Parathyroid adenoma (tissue), 2 donors: ENCODE measurements around the gene ITGB7.

ENCODE experiments used
- H2AFZ ChIP-seq: fragments of 300-600 bp; sonication (generic); one replicate; pipeline ENCODE4 v1.7.0; 2017; ENCODE audit warnings: antibody characterized with exemption, mild to moderate bottlenecking
- H3K27ac ChIP-seq: fragments of 300-600 bp; sonication (generic); one replicate; pipeline ENCODE4 v1.7.0; 2017
- H3K27me3 ChIP-seq: fragments of 300-600 bp; sonication (generic); one replicate; pipeline ENCODE4 v1.7.0; 2017; ENCODE audit warnings: low read length; ENCODE audit not compliant: control insufficient read depth, insufficient read depth
- H3K36me3 ChIP-seq: fragments of 300-600 bp; sonication (generic); one replicate; pipeline ENCODE4 v1.7.0; 2017; ENCODE audit warnings: low read length; ENCODE audit not compliant: control insufficient read depth, insufficient read depth
- H3K4me1 ChIP-seq: fragments of 300-600 bp; sonication (generic); one replicate; pipeline ENCODE4 v1.7.0; 2017; ENCODE audit warnings: control low read depth
- H3K4me2 ChIP-seq: fragments of 300-600 bp; sonication (generic); one replicate; pipeline ENCODE4 v1.7.0; 2017; ENCODE audit warnings: low read length
- H3K4me3 ChIP-seq: fragments of 300-600 bp; sonication (generic); one replicate; pipeline ENCODE4 v1.7.0; 2017; ENCODE audit warnings: low read depth, low read length
- H3K79me2 ChIP-seq: fragments of 300-600 bp; sonication (generic); one replicate; pipeline ENCODE4 v1.7.0; 2017; ENCODE audit warnings: control low read depth
- H3K9ac ChIP-seq: fragments of 300-600 bp; sonication (generic); one replicate; pipeline ENCODE4 v1.7.0; 2017; ENCODE audit warnings: mild to moderate bottlenecking
- H3K9me3 ChIP-seq: fragments of 300-600 bp; sonication (generic); one replicate; pipeline ENCODE4 v1.7.0; 2017; ENCODE audit warnings: low read length; ENCODE audit not compliant: control insufficient read depth
- TF ChIP-seq, protein P1 (sequence below): fragments of 300-600 bp; sonication (generic); IDR thresholded peaks from one replicate; pipeline ENCODE4 v1.7.0; 2017; ENCODE audit warnings: antibody characterized with exemption, mild to moderate bottlenecking
- donor health status: primary hyperparathyroidism.

Gene ITGB7

DNA sequence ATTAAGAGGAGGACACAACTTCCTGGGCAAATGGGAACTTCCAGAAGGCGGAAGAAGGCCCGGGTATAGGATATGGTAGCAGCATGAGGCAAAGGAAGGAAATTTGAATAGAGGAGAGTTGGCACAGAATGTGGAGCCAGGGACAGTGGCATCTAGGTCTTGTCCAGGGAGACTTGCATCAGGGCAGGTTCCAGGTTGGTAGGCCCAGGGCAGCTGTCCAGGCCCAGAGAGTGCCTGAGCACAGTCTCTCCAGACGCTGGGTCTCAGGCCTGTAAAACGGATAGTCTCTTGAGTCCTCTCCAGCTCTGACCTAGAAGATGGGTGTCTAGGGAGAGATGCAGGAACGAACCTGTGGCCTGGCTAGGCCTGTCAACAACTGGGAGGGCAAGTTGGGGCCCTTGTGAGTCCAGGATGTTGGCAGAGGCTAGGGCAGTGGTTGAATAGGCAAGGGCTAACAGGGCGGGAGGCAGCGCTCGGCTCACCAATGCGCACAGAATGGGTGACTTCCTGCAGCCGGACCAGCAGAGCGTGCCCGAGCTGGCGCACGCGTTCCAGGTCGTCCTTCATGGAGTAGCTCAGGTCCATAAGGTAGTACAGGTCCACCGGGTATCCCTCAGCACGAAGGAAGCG lies 9.9 kb downstream of the ITGB7 start:
- peaks cover 8% of the 10 kb centered on the region for H3K4me1 ChIP-seq
- no peak overlapping the region for H3K4me3 ChIP-seq
- H3K27me3 ChIP-seq: no peaks in the 10 kb centered on the region
- H3K27ac ChIP-seq: no peak overlapping the region
- no peak overlapping the region for H3K4me2 ChIP-seq
- TF ChIP-seq, protein P1, sequence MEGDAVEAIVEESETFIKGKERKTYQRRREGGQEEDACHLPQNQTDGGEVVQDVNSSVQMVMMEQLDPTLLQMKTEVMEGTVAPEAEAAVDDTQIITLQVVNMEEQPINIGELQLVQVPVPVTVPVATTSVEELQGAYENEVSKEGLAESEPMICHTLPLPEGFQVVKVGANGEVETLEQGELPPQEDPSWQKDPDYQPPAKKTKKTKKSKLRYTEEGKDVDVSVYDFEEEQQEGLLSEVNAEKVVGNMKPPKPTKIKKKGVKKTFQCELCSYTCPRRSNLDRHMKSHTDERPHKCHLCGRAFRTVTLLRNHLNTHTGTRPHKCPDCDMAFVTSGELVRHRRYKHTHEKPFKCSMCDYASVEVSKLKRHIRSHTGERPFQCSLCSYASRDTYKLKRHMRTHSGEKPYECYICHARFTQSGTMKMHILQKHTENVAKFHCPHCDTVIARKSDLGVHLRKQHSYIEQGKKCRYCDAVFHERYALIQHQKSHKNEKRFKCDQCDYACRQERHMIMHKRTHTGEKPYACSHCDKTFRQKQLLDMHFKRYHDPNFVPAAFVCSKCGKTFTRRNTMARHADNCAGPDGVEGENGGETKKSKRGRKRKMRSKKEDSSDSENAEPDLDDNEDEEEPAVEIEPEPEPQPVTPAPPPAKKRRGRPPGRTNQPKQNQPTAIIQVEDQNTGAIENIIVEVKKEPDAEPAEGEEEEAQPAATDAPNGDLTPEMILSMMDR: no peak
- H3K36me3 ChIP-seq: no peaks in the 10 kb centered on the region
- H3K9me3 ChIP-seq: no peaks in the 10 kb centered on the region
- H2AFZ ChIP-seq: peak overlapping the region; percentile 88
- no peaks in the 10 kb centered on the region for H3K79me2 ChIP-seq
- H3K9ac ChIP-seq: no peak overlapping the region

DNA sequence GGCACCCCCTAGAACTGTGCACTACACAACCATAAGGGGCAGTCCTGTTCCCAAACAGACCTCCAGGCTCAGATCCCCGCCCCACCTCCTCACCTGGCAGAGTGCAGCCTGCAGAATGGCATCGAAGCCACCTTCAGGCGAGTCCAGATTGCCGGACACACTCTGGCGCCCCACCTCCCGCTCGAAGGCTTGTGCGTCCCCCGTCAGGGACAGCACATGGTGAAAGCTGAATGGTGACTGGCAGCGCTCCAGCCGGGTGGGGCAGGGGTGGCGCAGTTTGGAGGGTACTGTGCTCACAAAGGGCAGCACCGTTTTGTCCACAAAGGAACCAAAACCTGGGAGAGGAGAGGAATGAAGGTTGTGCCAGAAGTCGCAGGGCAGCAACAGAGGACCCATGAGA lies 10.6 kb downstream of the ITGB7 start:
- no peaks in the 10 kb centered on the region for H3K9me3 ChIP-seq
- H3K4me1 ChIP-seq: peaks cover 8% of the 10 kb centered on the region
- no peak overlapping the region for H3K4me3 ChIP-seq
- H3K27me3 ChIP-seq: no peaks in the 10 kb centered on the region
- no peak overlapping the region for H3K27ac ChIP-seq
- H2AFZ ChIP-seq: no peak overlapping the region
- no peak overlapping the region for H3K9ac ChIP-seq
- TF ChIP-seq, protein P1: no peak
- H3K36me3 ChIP-seq: no peaks in the 10 kb centered on the region
- H3K79me2 ChIP-seq: no peaks in the 10 kb centered on the region
- H3K4me2 ChIP-seq: no peak overlapping the region

DNA sequence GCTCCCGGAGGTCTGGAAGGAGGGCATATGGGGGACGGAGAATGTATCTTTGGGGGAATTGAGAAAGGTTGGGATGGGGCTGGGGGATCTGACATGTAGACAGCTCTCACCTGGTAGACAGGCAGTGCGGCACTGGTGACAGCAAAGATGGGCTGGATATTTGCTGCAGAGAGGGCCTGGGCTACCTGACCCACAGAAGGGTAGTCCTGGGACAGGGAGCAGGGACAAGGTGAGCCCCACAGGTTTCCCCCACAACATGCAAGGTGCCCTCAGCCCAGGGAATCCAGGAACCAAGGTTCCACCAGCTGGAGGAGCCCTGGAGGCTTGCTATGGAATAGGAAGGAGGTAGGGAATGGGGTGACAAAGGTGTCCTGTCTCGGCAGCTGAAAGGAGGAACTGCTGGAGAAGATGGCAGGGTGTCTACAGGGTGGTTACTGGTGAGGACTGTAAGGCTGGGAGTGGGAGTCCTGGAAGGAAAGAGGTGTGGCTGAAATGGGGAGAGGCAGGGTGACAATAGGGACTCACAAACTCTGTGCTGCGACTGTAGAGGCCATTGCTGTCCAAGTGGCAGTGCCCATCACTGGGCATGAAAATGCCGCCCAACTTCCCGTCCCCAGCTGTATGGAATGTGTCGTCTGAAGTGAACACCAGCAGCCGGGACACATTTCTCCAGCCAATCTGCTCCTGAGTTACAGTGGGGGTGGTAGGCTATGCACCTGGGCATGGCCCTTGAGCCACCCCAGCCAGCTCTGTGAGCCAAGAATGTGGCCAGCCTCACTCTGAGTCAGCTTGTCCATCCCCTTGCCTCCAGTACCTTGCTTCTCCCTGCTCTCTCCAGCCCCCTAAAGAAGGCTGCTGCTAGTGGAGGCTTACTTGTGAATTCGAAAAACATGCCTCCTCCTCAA lies 11.3 kb downstream of the ITGB7 start:
- Histone ChIP-seq H3K4me2 (no peak overlapping the region), H3K4me1 (peaks cover 8% of the 10 kb centered on the region), H3K9me3 (no peaks in the 10 kb centered on the region), H3K79me2 (no peaks in the 10 kb centered on the region), H3K27me3 (no peaks in the 10 kb centered on the region), H3K9ac (no peak overlapping the region), H3K36me3 (no peaks in the 10 kb centered on the region), H2AFZ (no peak overlapping the region), H3K4me3 (no peak overlapping the region), H3K27ac (no peak overlapping the region)
- TF ChIP-seq, protein P1: no peak

DNA sequence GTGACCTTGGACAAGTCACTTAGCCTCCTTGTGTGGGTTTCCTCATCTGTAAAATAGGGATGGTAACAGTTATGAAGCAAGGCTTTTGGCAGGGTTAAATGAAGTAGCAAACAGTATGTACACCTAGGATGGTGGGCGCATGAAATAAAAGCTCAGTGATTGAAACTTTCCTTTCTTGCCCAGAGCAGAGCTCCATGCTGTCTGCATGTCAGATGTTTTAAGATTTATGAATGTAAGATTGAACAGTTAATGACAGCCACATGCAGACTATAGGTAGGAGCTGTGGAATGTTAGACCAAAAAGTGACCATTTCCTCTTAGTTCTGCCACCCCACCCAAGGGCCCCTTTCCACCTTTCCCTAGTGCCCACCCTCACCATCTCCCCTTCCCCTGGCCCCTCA lies 12.1 kb downstream of the ITGB7 start:
- no peaks in the 10 kb centered on the region for H3K9me3 ChIP-seq
- no peak overlapping the region for H3K4me2 ChIP-seq
- H3K27ac ChIP-seq: no peak overlapping the region
- H3K9ac ChIP-seq: no peak overlapping the region
- TF ChIP-seq, protein P1: no peak
- H3K4me3 ChIP-seq: no peak overlapping the region
- no peaks in the 10 kb centered on the region for H3K27me3 ChIP-seq
- H3K79me2 ChIP-seq: no peaks in the 10 kb centered on the region
- H3K36me3 ChIP-seq: no peaks in the 10 kb centered on the region
- peaks cover 8% of the 10 kb centered on the region for H3K4me1 ChIP-seq
- H2AFZ ChIP-seq: no peak overlapping the region
